ENCODE measurements around the gene PRR9.
A peak's percentile ranks its signal among the peaks of the same experiment; 100 is the strongest.

PRR9 gene

GRCh38 chr1:153231363-153231762 lies 14.0 kb downstream of the PRR9 start:
- DNase-seq, result no peak

GRCh38 chr1:153231785-153232184 lies 14.4 kb downstream of the PRR9 start:
- no peak for DNase-seq

GRCh38 chr1:153232553-153232952 lies 15.2 kb downstream of the PRR9 start:
- no peak for DNase-seq

GRCh38 chr1:153233448-153233847 lies 16.1 kb downstream of the PRR9 start:
- no peak for DNase-seq

GRCh38 chr1:153238527-153238926 lies 21.1 kb downstream of the PRR9 start:
- no peak for DNase-seq

GRCh38 chr1:153242160-153242559 lies 24.8 kb downstream of the PRR9 start:
- DNase-seq, result no peak

GRCh38 chr1:153245466-153245865 lies 28.1 kb downstream of the PRR9 start:
- DNase-seq, result peak; percentile 30

GRCh38 chr1:153246018-153246417 lies 28.6 kb downstream of the PRR9 start:
- DNase-seq, result no peak

GRCh38 chr1:153246825-153247224 lies 29.4 kb downstream of the PRR9 start:
- DNase-seq, result peak; percentile 30

GRCh38 chr1:153248176-153248879 lies 30.9 kb downstream of the PRR9 start:
- DNase-seq, result no peak

GRCh38 chr1:153250166-153250565 lies 32.8 kb downstream of the PRR9 start:
- DNase-seq, result no peak

- no peak for DNase-seq
These were observed 33.7 kb downstream of the PRR9 start for GRCh38 chr1:153251087-153251486.

GRCh38 chr1:153251562-153251961 lies 34.2 kb downstream of the PRR9 start:
- DNase-seq, result no peak

- no peak for DNase-seq
These were observed 34.6 kb downstream of the PRR9 start for GRCh38 chr1:153251988-153252387.

GRCh38 chr1:153253076-153253475 lies 35.7 kb downstream of the PRR9 start:
- no peak for DNase-seq

GRCh38 chr1:153253693-153254092 lies 36.3 kb downstream of the PRR9 start:
- DNase-seq, result no peak

- no peak for DNase-seq
These were observed 42.0 kb downstream of the PRR9 start, which contains the start of gene LORICRIN for GRCh38 chr1:153259387-153259786. LORICRIN (plus strand) TSS chr1:153259687; CDS start chr1:153260950, 1,263 bp downstream.

- no peak for DNase-seq
These were observed 43.3 kb downstream of the PRR9 start for GRCh38 chr1:153260585-153261280.

- no peak for DNase-seq
These were observed 44.1 kb downstream of the PRR9 start for GRCh38 chr1:153261281-153262069.

- DNase-seq, result no peak
These were observed 44.6 kb downstream of the PRR9 start for GRCh38 chr1:153262070-153262366.

- no peak for DNase-seq
These were observed 45.2 kb downstream of the PRR9 start for GRCh38 chr1:153262462-153263157.

GRCh38 chr1:153265457-153265856 lies 48.1 kb downstream of the PRR9 start:
- no peak for DNase-seq
